GM21528 (cell line): ENCODE results near the gene SEMA6D.

Experiments used
- ATAC-seq: cut with Tn5 transposase; IDR thresholded peaks from one replicate; pipeline ENCODE4 v1.9.1; 2021; ENCODE audit warnings: mild to moderate bottlenecking, moderate library complexity; ENCODE audit not compliant: unreplicated experiment, low FRiP score

Gene SEMA6D

DNA sequence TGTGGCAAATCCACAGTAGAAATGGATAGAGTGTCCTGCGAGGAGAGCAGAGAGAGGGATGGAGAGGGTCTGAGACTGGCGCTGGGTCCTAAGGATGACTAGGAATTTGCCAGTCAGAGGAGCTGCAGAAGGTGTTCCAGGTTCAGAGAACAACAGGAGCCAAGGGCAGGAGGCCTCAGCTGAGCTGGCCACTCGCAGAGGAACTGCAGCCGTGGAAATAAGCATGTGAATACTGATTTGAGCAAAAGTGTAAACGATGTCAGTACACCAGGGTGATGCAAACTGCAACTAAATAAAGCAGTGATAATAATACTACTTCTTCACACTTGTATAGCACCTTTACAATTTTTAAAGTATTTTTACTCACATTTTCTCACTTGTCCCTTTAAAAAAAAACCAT is 24.6 kb downstream of the SEMA6D start:
- no peak for ATAC-seq

DNA sequence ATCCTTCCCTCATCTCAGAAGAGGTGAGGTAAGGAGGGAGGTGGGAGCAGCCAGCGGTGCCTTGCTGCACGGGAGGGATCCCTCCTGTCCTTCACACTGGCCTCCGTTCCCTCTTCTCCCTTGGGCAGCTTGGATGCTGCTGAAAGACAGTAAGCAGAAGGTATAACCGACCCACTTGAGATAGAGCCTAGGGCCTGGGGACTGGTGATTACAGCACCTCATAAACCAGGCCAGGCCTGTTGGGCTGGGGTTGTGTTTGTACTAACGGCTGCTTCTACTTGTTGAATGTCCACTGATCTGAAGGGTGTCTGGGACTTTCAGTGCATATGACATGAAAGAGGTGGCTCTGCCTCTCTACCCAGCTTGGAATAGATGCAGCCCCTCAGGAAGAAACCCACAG is 25.0 kb downstream of the SEMA6D start:
- no peak for ATAC-seq

DNA sequence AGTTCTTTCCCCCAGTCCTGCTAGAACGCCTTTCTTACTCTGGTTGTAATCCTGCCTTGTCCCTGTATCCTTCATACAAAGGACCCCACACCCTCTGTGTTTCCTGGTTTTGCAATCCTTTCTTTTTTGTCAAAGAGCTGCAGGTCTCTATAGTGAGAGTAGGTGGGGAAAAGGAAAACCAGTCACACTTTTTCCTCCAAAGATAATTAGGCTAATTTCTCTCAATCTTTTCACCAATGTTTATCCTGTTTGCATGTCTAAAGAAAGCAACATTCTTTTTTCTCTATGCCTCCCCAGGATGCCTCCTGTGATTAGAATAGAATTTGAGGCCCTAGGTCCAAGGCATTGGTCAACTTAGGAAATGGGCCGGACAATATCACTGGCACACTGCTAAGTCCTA is 25.4 kb downstream of the SEMA6D start:
- ATAC-seq = no peak

DNA sequence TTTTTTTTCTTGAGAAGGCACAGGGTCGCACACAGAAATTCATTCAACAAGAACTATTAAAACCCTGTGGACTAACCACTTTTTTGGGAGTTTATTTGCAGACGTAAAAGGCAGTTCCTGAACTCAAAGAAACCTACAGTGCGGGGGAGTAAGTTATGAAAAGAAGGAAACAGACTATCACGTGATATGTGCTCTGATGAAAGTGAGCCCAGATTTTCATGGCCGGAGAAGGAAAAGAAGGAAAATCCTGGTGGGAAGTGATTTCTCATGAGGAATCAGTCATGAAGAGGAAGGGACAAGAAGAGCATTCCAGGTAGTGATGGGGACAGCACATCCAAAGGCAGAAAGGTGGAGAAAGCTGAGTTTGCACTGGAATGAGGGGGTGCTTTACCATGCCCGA is 26.1 kb downstream of the SEMA6D start:
- no peak for ATAC-seq

- ATAC-seq = no peak
Observed at GRCh38 chr15:47743886-47744285, 26.6 kb downstream of the SEMA6D start.

GRCh38 chr15:47744496-47744895 is 27.2 kb downstream of the SEMA6D start:
- ATAC-seq = no peak

DNA sequence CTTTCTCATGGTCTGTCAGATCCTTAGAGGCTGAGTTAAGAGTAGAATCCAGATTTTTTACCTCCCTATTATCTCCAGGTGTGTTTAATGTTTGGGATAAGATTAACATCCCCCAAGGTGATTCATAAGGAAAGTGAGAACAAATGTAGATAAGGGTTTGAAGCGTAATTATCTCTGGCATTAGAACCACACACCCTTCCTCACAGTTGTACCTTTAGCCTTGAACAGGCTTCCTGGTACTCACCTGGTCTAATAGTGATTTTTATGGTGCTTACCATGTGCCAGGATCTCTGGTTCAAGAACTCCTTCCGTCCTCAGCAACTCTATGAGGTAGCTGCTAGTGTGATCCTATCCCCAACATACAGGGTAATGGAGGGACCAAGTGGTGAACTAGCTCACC is 27.7 kb downstream of the SEMA6D start:
- ATAC-seq = no peak

- ATAC-seq = no peak
Observed at GRCh38 chr15:47746516-47746915, 29.2 kb downstream of the SEMA6D start.

- no peak for ATAC-seq
Observed at GRCh38 chr15:47750030-47750739, 32.9 kb downstream of the SEMA6D start.

DNA sequence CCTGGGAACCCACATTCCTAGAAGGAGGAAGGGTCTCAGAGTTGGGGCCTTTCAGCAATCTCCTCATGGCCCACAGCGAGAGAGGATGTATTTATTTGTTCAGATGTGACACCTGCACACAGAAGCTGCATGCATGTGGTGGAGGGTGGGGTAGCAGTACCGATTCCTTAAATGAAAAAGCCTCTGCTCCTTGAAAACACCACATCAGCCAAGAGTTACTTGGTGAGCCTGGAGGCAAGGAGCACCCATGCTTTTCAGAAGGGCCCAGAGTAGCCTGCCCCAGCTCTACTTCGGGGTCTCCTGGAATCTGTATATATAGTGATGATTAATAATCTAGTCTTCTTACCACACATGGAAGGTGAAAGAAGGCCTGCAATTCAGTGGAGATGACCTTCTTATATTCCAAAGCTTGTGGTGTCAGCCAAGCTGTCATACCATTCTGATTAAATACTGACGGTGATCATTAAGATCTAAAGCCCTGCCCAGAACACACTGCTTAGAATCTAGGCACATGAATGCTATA is 33.5 kb downstream of the SEMA6D start:
- ATAC-seq = no peak

GRCh38 chr15:47753591-47753990 is 36.3 kb downstream of the SEMA6D start:
- ATAC-seq = no peak

- ATAC-seq = no peak
Observed at GRCh38 chr15:47754312-47754711, 37.0 kb downstream of the SEMA6D start.

GRCh38 chr15:47755941-47756340 is 38.6 kb downstream of the SEMA6D start:
- no peak for ATAC-seq

DNA sequence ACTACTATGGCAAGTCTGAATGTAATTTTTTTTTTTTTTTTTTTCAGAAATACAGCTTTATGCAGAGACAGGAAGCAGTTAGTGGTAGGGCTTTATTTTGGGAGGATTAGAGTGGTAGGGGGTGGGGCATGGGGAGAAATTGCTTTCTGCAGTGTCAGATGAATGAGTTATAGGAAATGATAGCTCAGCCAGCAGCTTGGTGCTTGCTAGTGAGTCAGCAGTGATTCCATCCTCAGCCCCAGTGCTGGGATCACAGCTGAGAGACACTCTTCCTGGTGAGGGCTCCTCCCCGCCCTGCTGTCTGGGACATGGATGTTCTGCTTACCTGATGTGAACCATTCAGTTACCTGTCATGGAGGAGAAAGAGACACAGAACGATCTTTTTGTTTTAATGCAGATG is 39.6 kb downstream of the SEMA6D start:
- no peak for ATAC-seq

DNA sequence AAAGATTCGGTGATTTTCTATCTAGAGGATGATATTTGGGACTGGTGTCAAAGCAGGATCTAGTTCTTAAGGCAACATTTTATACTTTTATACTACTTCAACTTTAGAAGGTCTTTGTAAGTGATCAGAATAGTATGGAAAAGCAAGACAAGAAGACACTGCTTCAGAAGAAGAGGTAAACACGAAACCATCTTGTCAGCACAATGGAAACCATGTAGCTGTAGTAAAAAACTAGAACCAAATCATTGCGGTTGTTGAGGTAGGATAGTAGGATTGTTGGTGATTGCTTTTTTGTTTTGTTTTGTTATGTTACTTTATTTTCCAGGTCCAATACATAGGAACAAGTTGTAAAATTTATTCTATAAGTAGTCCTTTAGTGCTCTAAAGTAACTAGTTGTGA is 40.0 kb downstream of the SEMA6D start:
- no peak for ATAC-seq

- no peak for ATAC-seq
Observed at GRCh38 chr15:47762621-47763020, 45.3 kb downstream of the SEMA6D start.

- ATAC-seq = no peak
Observed at GRCh38 chr15:47764666-47765065, 47.4 kb downstream of the SEMA6D start.

- ATAC-seq = no peak
Observed at GRCh38 chr15:47766406-47766805, 49.1 kb downstream of the SEMA6D start.

GRCh38 chr15:47767035-47767434 is 49.7 kb downstream of the SEMA6D start:
- ATAC-seq = no peak

GRCh38 chr15:47768735-47769134 is 51.4 kb downstream of the SEMA6D start:
- ATAC-seq = no peak

DNA sequence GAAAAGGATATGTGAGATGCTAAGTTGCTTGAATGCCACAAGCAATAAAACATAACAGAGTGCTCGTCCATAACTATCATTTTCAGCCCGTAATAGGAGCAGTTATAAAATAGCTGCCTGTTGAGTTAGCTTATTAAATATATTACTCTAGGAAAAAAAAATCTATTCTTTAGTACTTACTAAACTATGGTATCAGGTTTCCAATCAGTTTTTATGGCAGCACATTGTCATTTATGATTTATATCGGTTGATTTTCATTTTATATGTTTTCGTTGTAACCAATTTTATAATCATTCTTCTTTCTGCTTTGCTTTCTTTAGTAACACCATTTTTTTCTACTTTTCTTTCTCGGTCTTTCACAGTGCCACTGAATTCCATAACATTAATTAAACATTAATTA is 51.9 kb downstream of the SEMA6D start:
- no peak for ATAC-seq

DNA sequence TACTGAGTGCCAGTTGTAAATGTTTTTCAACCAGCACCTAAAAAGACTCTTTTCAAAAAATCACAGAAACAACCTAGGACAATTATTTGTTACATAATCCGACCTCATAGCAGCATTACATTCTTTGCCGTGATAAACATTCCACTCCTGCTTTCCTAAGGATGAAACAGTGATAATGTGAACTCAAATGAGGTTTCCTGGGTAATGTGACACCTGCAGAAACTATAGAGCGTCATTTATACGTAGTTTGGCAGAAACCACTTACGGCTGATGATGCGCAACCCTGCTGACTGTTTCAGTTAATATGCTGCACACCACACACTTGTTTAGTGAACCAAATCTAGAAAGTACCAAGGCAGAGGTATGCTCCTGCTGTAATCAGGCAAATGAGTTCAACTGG is 55.8 kb downstream of the SEMA6D start:
- no peak for ATAC-seq
